Fibroblast of the aortic adventitia (primary cell): ENCODE results near the gene LRP1B. TPM values are rescaled to one million over a fixed set of nuclear protein-coding genes. Genes with fewer than 3 reads are reported as not detected.

ENCODE experiments used
- DNase-seq: peaks from one replicate; pipeline ENCODE4 v3.0.0-alpha.2; 2010; ENCODE audit warnings: low read depth
- H3K4me3 ChIP-seq: 2 replicates; pipeline ENCODE4 v1.5.1; 2011; ENCODE audit warnings: low read depth, mild to moderate bottlenecking, control low read depth, low read length, moderate library complexity
- total RNA-seq: library from RNA; depleted of rRNA; stranded (reverse); fragments of >200 nt; gene quantifications from 2 replicates; pipeline ENCODE4 v1.2.3, GENCODE V29; 2012; ENCODE audit warnings: low replicate concordance
- TF ChIP-seq, protein P1 (sequence below): IDR thresholded peaks from 2 replicates; pipeline ENCODE4 v1.5.1; 2011; ENCODE audit warnings: mild to moderate bottlenecking, low read length, control low read depth, inconsistent platforms; ENCODE audit not compliant: insufficient read depth

The LRP1B gene
- total RNA-seq, result 0.36 and 0.74 TPM in 2 replicates

DNA sequence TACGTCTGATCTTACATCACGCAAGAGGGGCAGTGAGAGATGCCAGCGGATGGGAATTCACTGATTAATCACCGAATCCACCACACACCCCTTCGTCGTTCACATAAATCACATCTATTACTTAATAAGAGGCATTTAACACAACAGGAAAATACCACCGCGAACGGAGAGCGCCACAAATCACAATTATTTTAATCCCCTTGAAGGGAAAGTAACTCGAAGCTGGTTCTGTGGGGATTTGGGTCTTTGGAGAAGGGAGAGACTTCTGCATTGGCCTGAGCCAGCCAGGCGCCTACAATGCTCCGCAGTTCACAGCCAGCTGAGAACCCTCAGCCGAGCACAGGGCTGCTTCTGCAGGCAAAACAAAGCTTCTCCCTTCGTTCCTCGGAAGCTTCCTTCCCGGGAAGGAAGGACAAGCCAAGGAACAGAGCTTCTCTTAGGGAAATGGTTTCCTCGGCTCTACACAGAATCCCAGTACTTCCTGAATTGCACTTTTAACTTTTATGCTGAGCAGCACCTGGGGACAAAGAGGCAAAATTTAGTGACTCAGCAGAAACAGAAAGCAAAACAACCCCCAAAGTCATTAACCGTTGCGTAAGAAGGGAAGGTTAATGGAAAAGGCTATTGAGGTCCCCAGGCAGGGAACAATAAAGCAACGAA lies at the start of gene LRP1B:
Gene LRP1B, minus strand, starts transcription at position 7 of the 660 bp plus-strand sequence. CDS start 287 bp downstream, outside the sequence.
- TF ChIP-seq, protein P1, sequence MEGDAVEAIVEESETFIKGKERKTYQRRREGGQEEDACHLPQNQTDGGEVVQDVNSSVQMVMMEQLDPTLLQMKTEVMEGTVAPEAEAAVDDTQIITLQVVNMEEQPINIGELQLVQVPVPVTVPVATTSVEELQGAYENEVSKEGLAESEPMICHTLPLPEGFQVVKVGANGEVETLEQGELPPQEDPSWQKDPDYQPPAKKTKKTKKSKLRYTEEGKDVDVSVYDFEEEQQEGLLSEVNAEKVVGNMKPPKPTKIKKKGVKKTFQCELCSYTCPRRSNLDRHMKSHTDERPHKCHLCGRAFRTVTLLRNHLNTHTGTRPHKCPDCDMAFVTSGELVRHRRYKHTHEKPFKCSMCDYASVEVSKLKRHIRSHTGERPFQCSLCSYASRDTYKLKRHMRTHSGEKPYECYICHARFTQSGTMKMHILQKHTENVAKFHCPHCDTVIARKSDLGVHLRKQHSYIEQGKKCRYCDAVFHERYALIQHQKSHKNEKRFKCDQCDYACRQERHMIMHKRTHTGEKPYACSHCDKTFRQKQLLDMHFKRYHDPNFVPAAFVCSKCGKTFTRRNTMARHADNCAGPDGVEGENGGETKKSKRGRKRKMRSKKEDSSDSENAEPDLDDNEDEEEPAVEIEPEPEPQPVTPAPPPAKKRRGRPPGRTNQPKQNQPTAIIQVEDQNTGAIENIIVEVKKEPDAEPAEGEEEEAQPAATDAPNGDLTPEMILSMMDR, result no peak
- peak within 1 kb of the TSS; percentile 65 for H3K4me3 ChIP-seq
- peak; percentile 30 for DNase-seq

DNA sequence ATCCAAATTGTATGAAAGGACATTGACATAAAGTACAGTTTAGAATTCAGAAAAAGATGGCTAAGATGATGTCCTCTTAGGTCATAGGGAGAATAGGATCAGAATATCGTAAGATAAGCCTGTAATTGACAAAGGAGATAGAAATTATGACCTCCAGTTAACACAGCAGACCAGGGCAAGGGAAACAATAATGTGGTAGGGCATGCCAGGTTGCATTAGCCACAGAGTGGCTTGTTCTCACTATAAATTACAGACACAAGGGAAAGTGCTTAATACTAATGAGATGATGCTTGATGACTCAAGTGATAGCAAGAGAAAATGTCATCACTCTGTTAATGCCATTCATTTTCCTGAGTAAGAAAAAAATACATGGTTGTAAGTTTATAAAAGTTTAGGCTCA lies 48.9 kb upstream of the LRP1B start:
- no peak overlapping the region for H3K4me3 ChIP-seq
- DNase-seq, result no peak
- TF ChIP-seq, protein P1, result no peak

DNA sequence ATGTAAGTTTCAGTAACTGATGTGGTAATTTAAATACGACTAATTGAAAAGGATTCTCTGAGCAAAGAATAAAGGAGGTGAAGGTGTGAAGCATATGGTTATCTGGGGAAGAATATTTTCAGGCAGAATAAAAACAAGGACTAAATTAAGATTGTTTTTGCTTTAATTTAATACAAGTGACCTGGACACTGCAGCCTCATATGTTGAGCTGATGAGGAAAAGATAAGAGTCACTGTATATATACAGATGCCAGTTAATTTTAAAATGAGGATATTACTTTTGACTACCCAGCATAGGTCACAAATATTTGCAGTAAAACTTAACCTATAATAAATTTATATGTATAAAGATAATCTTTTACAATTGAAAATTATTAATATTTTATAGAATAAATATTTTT lies 47.8 kb upstream of the LRP1B start:
- TF ChIP-seq, protein P1, result no peak
- DNase-seq, result no peak
- no peak overlapping the region for H3K4me3 ChIP-seq

DNA sequence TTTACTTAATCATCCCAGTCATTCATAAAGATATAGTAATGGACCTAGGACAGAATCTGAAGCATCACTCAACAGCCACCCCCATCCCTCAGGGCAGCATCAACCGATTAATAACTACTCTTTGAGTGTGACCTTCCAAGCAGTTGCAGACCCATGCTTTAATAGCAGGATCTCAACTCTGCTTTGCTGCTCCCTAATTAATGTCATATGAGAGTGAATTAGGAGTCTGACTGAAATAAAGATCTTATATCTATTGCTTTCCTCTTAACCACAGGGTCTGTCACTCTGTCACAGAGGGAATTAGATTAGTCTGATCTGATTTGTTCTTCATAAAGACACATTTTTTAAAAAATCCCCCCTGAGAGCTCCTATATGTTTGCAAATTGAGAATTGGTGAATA lies 46.1 kb upstream of the LRP1B start:
- TF ChIP-seq, protein P1, result no peak
- no peak for DNase-seq
- no peak overlapping the region for H3K4me3 ChIP-seq

DNA sequence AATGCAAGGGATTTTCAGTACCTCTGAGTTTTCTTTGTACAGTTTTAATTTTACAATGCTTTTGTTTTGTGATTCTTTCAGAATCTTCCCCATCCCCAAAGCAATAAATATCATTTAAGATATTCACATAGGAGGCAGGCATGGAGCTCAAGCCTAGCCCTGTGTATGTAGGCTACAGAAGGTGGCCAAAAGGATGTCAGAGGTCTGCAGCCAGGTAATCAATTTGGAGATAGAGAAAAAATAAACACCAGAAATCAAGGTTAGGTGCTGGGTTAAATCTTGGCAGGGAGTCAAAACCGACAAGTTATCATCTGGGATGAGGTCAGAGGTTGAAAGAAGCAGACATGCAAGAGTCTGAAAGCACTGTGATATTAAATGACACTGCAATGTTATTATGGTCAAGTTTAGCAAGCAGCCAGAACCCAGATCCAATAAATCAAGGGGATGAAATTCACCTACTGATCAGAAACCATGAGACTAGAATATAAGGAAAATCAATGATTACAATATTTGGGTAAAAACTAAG lies 45.1 kb upstream of the LRP1B start:
- H3K4me3 ChIP-seq, result no peak overlapping the region
- no peak for DNase-seq
- TF ChIP-seq, protein P1, result no peak

DNA sequence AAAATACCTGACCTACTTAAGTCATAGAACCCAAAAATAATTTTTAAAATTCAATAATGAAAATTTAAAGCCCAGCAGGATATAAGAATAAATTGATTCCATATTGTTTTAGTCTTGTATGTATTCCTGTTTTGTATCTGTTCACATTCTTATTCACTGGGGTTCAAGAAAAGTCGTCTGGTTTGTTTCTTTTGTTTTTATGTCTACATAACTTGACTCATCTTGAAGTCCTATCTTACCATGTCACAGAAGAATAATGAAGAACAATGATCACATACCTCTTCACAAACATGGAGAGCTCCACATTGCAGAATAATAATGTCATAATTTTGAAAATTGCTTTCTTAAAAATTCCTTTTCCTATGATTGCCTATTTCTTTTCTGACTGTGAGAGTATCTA lies 43.4 kb upstream of the LRP1B start:
- TF ChIP-seq, protein P1, result no peak
- H3K4me3 ChIP-seq, result no peak overlapping the region
- DNase-seq, result no peak
